GM23338 (cell line): ENCODE results near the gene HOXA10.

Experiments
- CREB1 ChIP-seq: fragments of 250-450 bp; sonication (Bioruptor Pico); IDR thresholded peaks from 2 replicates; pipeline ENCODE4 v1.5.0; 2020; ENCODE audit warnings: low read depth, mild to moderate bottlenecking, moderate library complexity
- EZH2 ChIP-seq: fragments of 200-600 bp; sonication (generic); IDR thresholded peaks from one replicate; pipeline ENCODE4 v1.8.0; 2017; ENCODE audit warnings: antibody characterized with exemption, mild to moderate bottlenecking, low read depth; ENCODE audit not compliant: unreplicated experiment
- JUNB ChIP-seq: IDR thresholded peaks from one replicate; pipeline ENCODE4 v1.6.1; 2016; ENCODE audit warnings: antibody characterized with exemption; ENCODE audit not compliant: unreplicated experiment
- POLR2AphosphoS5 ChIP-seq: IDR thresholded peaks from 2 replicates; pipeline ENCODE4 v1.6.1; 2016; ENCODE audit warnings: antibody characterized with exemption, low read depth
- STAT1 ChIP-seq: IDR thresholded peaks from one replicate; pipeline ENCODE4 v1.6.1; 2016; ENCODE audit warnings: antibody characterized with exemption; ENCODE audit not compliant: unreplicated experiment
- TF ChIP-seq, protein P1 (sequence below), 2 experiments: fragments of 200-600 bp in 1 of 2; sonication (generic) in 1 of 2; conservative IDR thresholded peaks; 2 replicates each; pipeline versions ENCODE4 v1.5.1 to v1.6.1; 2016 to 2017; ENCODE audit warnings: antibody characterized with exemption in 2 of 2, low read depth in 2 of 2, mild to moderate bottlenecking in 2 of 2, moderate library complexity in 1 of 2

DNA sequence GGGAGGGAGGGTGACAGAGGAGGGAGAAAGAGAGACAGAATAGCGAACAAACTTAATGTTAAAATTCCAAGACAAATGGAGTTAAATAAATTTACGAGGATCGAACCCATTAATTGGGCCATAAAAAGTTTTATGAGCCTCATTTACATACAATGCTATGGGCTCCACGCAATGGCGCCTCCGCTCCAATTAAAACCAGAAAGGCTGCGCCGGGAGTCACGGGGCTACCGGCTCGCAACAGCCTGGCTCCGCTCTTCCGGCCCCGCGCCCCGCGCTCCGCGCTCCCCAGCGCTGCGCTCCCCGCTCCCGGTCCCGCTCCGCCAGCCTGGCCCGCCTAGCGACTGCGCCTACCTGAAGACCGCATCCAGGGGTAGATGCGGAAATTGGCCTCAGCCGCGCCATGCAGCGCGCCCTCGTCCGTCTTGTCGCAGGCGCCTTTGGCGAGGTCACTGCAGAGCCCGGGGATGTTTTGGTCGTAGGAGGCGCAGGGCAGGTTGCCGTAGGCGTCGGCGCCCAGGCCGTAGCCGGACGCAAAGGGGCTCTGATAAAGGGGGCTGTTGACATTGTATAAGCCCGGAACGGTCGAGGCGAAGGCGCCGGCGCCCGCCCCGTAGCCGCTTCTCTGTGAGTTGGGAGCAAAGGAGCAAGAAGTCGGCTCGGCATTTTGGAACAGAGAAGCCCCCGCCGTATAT lies 18.2 kb downstream of the HOXA10 start:
- TF ChIP-seq EZH2 (peak; percentile 96), CREB1 (CRISPR knock-in tag) (no peak), JUNB (no peak), POLR2AphosphoS5 (no peak), STAT1 (no peak)
- TF ChIP-seq, protein P1, sequence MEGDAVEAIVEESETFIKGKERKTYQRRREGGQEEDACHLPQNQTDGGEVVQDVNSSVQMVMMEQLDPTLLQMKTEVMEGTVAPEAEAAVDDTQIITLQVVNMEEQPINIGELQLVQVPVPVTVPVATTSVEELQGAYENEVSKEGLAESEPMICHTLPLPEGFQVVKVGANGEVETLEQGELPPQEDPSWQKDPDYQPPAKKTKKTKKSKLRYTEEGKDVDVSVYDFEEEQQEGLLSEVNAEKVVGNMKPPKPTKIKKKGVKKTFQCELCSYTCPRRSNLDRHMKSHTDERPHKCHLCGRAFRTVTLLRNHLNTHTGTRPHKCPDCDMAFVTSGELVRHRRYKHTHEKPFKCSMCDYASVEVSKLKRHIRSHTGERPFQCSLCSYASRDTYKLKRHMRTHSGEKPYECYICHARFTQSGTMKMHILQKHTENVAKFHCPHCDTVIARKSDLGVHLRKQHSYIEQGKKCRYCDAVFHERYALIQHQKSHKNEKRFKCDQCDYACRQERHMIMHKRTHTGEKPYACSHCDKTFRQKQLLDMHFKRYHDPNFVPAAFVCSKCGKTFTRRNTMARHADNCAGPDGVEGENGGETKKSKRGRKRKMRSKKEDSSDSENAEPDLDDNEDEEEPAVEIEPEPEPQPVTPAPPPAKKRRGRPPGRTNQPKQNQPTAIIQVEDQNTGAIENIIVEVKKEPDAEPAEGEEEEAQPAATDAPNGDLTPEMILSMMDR (conservative IDR thresholded peaks at IDR 0.05; ENCODE audit: low read depth in 2 of 2): no peak
